ENCODE results near the gene NLN.

GRCh38 chr5:65830856-65831255 lies 108.9 kb downstream of the NLN start:
- no peak for TF ChIP-seq GATA2 (IDR thresholded peaks at IDR 0.05; ENCODE audit: low read depth, low read length)
- no peak for TF ChIP-seq GATA3 (IDR thresholded peaks at IDR 0.05; ENCODE audit: low read depth, low read length)
